Fibroblast of lung (primary cell): Measurements from ENCODE around the gene PPP1R1B. TPM values are rescaled to one million over a fixed set of nuclear protein-coding genes. Genes with fewer than 3 reads are reported as not detected.

ENCODE experiments used
- DNase-seq, 2 donors: peaks; one replicate each; pipeline versions ENCODE4 v3.0.0 to v3.0.0-alpha.2; 2010; ENCODE audit warnings: low read depth in 2 of 2
- H2AFZ ChIP-seq: 2 replicates; pipeline ENCODE4 v1.5.1; 2012; ENCODE audit warnings: low read length, control low read depth, inconsistent platforms
- H3K27ac ChIP-seq: 2 replicates; pipeline ENCODE4 v1.5.1; 2011; ENCODE audit warnings: low read length, control low read depth; ENCODE audit not compliant: insufficient read depth
- H3K27me3 ChIP-seq: 2 replicates; pipeline ENCODE4 v1.5.1; 2011; ENCODE audit warnings: mild to moderate bottlenecking, low read length; ENCODE audit not compliant: control insufficient read depth, insufficient read depth
- H3K36me3 ChIP-seq: 2 replicates; pipeline ENCODE4 v1.5.1; 2011; ENCODE audit warnings: low read length; ENCODE audit not compliant: control insufficient read depth, insufficient read depth
- H3K4me1 ChIP-seq: 2 replicates; pipeline ENCODE4 v1.5.1; 2011; ENCODE audit warnings: low read length; ENCODE audit not compliant: control insufficient read depth, insufficient read depth; ENCODE audit errors: extremely low read depth
- H3K4me2 ChIP-seq: 2 replicates; pipeline ENCODE4 v1.5.1; 2011; ENCODE audit warnings: low read length, control low read depth; ENCODE audit not compliant: insufficient read depth; ENCODE audit errors: extremely low read depth
- H3K4me3 ChIP-seq, 4 experiments: fragments of 200-600 bp in 1 of 4; sonication (generic) in 1 of 4; replicated peaks in 1 of 4; 2 replicates each; pipeline ENCODE4 v1.5.1; 2011 to 2016; ENCODE audit warnings: low read length in 4 of 4, low read depth in 3 of 4, mild to moderate bottlenecking in 3 of 4, control low read depth in 2 of 4, inconsistent platforms in 1 of 4, mixed read lengths in 1 of 4; ENCODE audit not compliant: insufficient read depth in 1 of 4; ENCODE audit errors: control extremely low read depth in 1 of 4
- H3K79me2 ChIP-seq: 2 replicates; pipeline ENCODE4 v1.5.1; 2012; ENCODE audit warnings: mild to moderate bottlenecking, low read length, inconsistent platforms; ENCODE audit not compliant: control insufficient read depth, insufficient read depth
- H3K9ac ChIP-seq: 2 replicates; pipeline ENCODE4 v1.5.1; 2011; ENCODE audit warnings: mild to moderate bottlenecking, low read length, control low read depth; ENCODE audit not compliant: insufficient read depth
- H3K9me3 ChIP-seq: 2 replicates; pipeline ENCODE4 v1.5.1; 2012; ENCODE audit warnings: low read depth, low read length; ENCODE audit not compliant: control insufficient read depth, insufficient read depth
- H4K20me1 ChIP-seq: 2 replicates; pipeline ENCODE4 v1.5.1; 2011; ENCODE audit warnings: low read length; ENCODE audit not compliant: control insufficient read depth, insufficient read depth; ENCODE audit errors: extremely low read depth
- CTCF ChIP-seq, 2 donors: IDR thresholded peaks in 1 of 2; conservative IDR thresholded peaks in 1 of 2; 1 replicate in 1 of 2; 2 replicates in 1 of 2; pipeline ENCODE4 v1.5.1; 2011 to 2012; ENCODE audit warnings: low read length in 2 of 2, control low read depth in 1 of 2, inconsistent platforms in 1 of 2, low read depth in 1 of 2, mild to moderate bottlenecking in 1 of 2
- EZH2 ChIP-seq: IDR thresholded peaks from 2 replicates; pipeline ENCODE4 v1.5.1; 2012; ENCODE audit warnings: low read length, control low read depth, mild to moderate bottlenecking; ENCODE audit errors: missing control alignments
- polyA plus RNA-seq, 2 donors: library from polyadenylated mRNA; depleted of rRNA in 1 of 2; stranded (reverse) in 1 of 2; unstranded in 1 of 2; fragments of >200 nt; gene quantifications; 2 replicates each; pipeline ENCODE4 v1.2.1, GENCODE V29; 2011 to 2012; ENCODE audit warnings: missing spikeins in 1 of 2
- total RNA-seq: library from RNA; depleted of rRNA; stranded (reverse); fragments of >200 nt; gene quantifications from 2 replicates; pipeline ENCODE4 v1.2.1, GENCODE V29; 2014

PPP1R1B gene
- total and polyA plus RNA-seq, 2 donors (not counting 1 experiment from before 2014, with no cell fraction given): under 0.01 to 0.05 TPM

GRCh38 chr17:39664581-39665561 is 38.1 kb downstream of the PPP1R1B start, which contains the start of gene TCAP:
Gene TCAP, plus strand, starts transcription at chr17:39665349. Its CDS starts 11 bp downstream, at chr17:39665360.
- peaks cover 2% of the 10 kb centered on the region for H3K4me1 ChIP-seq
- H3K4me3 ChIP-seq: no peak within 1 kb of the TSS
- no peak within 1 kb of the TSS for H3K27ac ChIP-seq
- no peak within 1 kb of the TSS for H2AFZ ChIP-seq
- DNase-seq: no peak
- H4K20me1 ChIP-seq: no peaks in the 10 kb centered on the region
- peaks cover 23% of the 10 kb centered on the region for H3K27me3 ChIP-seq
- H3K4me2 ChIP-seq: no peak within 1 kb of the TSS
- no peaks in the 10 kb centered on the region for H3K9me3 ChIP-seq
- no peak within 1 kb of the TSS for H3K9ac ChIP-seq
- no peaks in the 10 kb centered on the region for H3K79me2 ChIP-seq
- no peak for TF ChIP-seq EZH2
- no peak for TF ChIP-seq CTCF (conservative IDR thresholded peaks at IDR 0.05 in 1 of 2, IDR thresholded peaks at IDR 0.05 in 1 of 2; ENCODE audit: low read depth in 1 of 2, low read length in 2 of 2)
- peaks cover 10% of the 10 kb centered on the region for H3K36me3 ChIP-seq

- TF ChIP-seq EZH2: no peak
- TF ChIP-seq CTCF (conservative IDR thresholded peaks at IDR 0.05 in 1 of 2, IDR thresholded peaks at IDR 0.05 in 1 of 2; ENCODE audit: low read depth in 1 of 2, low read length in 2 of 2): no peak
- Histone ChIP-seq H4K20me1 (no peaks in the 10 kb centered on the region), H3K4me3 (no peak overlapping the region), H3K9me3 (no peaks in the 10 kb centered on the region), H3K27ac (no peak overlapping the region), H2AFZ (no peak overlapping the region), H3K9ac (no peak overlapping the region), H3K27me3 (peaks cover 26% of the 10 kb centered on the region), H3K79me2 (no peaks in the 10 kb centered on the region), H3K4me2 (no peak overlapping the region), H3K36me3 (peaks cover 8% of the 10 kb centered on the region), H3K4me1 (peaks cover 2% of the 10 kb centered on the region)
- DNase-seq: no peak
Observed at GRCh38 chr17:39665642-39666224, 39.0 kb downstream of the PPP1R1B start.

- Histone ChIP-seq H3K9ac (no peak overlapping the region), H3K9me3 (no peaks in the 10 kb centered on the region), H4K20me1 (no peaks in the 10 kb centered on the region), H3K4me2 (no peak overlapping the region), H2AFZ (no peak overlapping the region), H3K27ac (no peak overlapping the region), H3K4me1 (peaks cover 2% of the 10 kb centered on the region), H3K79me2 (no peaks in the 10 kb centered on the region), H3K27me3 (peaks cover 31% of the 10 kb centered on the region), H3K36me3 (peaks cover 5% of the 10 kb centered on the region), H3K4me3 (no peak overlapping the region)
- no peak for DNase-seq
- no peak for TF ChIP-seq CTCF (conservative IDR thresholded peaks at IDR 0.05 in 1 of 2, IDR thresholded peaks at IDR 0.05 in 1 of 2; ENCODE audit: low read depth in 1 of 2, low read length in 2 of 2)
Observed at GRCh38 chr17:39666231-39666600, 39.5 kb downstream of the PPP1R1B start.
